Activated CD4-positive, alpha-beta T cell treated with anti-CD3 and anti-CD28 coated beads for 36 hours (primary cell): ENCODE measurements around the gene PDE8A. TPM values are rescaled to one million over a fixed set of nuclear protein-coding genes. Genes with fewer than 3 reads are reported as not detected.
"Not testable (repeated sequence)": the region's sequence is repeated elsewhere in the genome, so short reads cannot be mapped to it uniquely, and the experiment has no call there.

ENCODE experiments used
- ATAC-seq: fragments of 200-7000 bp; cut with Tn5 transposase; one replicate; pipeline ENCODE4 v1.10.0; 2021; ENCODE audit warnings: mild to moderate bottlenecking, moderate library complexity
- CTCF ChIA-PET: fragments of 350-600 bp; sonication (Branson Sonifier 250); formaldehyde crosslinking; loops from one replicate; lab custom pipeline; 2021; ENCODE audit warnings: antibody characterized with exemption; lab: Charles Lee
- POLR2A ChIA-PET: fragments of 350-600 bp; sonication (Branson Sonifier 250); formaldehyde crosslinking; loops from one replicate; lab custom pipeline; 2021; ENCODE audit warnings: antibody characterized with exemption, inconsistent platforms; lab: Charles Lee
- DNase-seq: peaks from one replicate; pipeline ENCODE4 v3.0.0-alpha.2; 2020
- H3K27ac Mint-ChIP-seq: one replicate; pipeline ENCODE4 v1.8.0; 2021; ENCODE audit warnings: mixed read lengths
- H3K27me3 Mint-ChIP-seq: one replicate; pipeline ENCODE4 v1.8.0; 2021; ENCODE audit warnings: mixed read lengths
- H3K36me3 Mint-ChIP-seq: one replicate; pipeline ENCODE4 v1.8.0; 2021; ENCODE audit warnings: low read depth, mixed read lengths
- H3K4me1 Mint-ChIP-seq: one replicate; pipeline ENCODE4 v1.8.0; 2021; ENCODE audit warnings: mixed read lengths
- H3K4me3 Mint-ChIP-seq: one replicate; pipeline ENCODE4 v1.8.0; 2021; ENCODE audit warnings: mild to moderate bottlenecking, moderate library complexity, mixed read lengths
- H3K9me3 Mint-ChIP-seq: one replicate; pipeline ENCODE4 v1.8.0; 2021; ENCODE audit warnings: low read depth, mixed read lengths
- intact Hi-C, 2 experiments: fragments of 100-400 bp; cut with DNase I in 1 of 2; cut with micrococcal nuclease in 1 of 2; formaldehyde crosslinking; loops; one replicate each; pipeline versions ENCODE4 v1.14.2 to v1.15.1; 2022 to 2024; cut with DNase I, micrococcal nuclease
- total RNA-seq, 2 experiments: library from RNA; stranded (reverse); gene quantifications; one replicate each; pipeline ENCODE4 v1.2.3, GENCODE V29; 2021

The PDE8A gene
- total RNA-seq, 2 experiments from 2014 or later, result 21.3 to 28.7 TPM

- no peak overlapping the region for H3K4me3 Mint-ChIP-seq
- intact Hi-C loops, result no loop called here
- DNase-seq (no peak), ATAC-seq (no peak)
- H3K4me1 Mint-ChIP-seq, result no peaks in the 10 kb centered on the region
- no peaks in the 10 kb centered on the region for H3K36me3 Mint-ChIP-seq
- peaks cover 6% of the 10 kb centered on the region for H3K27me3 Mint-ChIP-seq
- CTCF ChIA-PET, result interaction anchor here (2.1 kb wide), 1 partner anchor 9 kb away, joined by 8 read pairs; no protein-coding TSS in a partner anchor
- H3K27ac Mint-ChIP-seq, result no peak overlapping the region
- no peaks in the 10 kb centered on the region for H3K9me3 Mint-ChIP-seq
- POLR2A ChIA-PET, result no interaction called here
Observed at GRCh38 chr15:85178308-85178707, 196.7 kb downstream of the PDE8A start.

DNA sequence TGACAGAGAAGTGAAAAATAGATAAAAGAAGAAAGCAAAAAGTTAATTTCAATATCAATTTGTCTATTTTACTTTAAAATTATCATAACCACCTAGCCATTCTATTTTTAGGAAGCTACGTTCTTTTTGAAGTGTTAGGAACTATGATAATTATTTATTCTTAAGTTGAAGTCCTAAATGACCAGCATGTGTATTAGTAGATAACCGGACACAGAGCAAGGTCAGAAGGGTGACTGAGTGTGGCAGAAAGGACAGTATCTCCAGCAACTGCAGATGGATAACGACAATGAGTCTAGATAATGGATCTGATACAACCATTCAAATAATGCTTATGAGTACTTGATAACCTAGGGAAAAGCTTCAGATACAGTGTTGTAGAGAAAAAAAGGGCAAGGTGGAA is 198.0 kb downstream of the PDE8A start:
- DNase-seq, result no peak
- Mint-ChIP-seq H3K4me3 (no peak overlapping the region), H3K36me3 (no peaks in the 10 kb centered on the region), H3K9me3 (no peaks in the 10 kb centered on the region), H3K27me3 (peaks cover 3% of the 10 kb centered on the region), H3K27ac (no peak overlapping the region), H3K4me1 (no peaks in the 10 kb centered on the region)
- CTCF ChIA-PET, result interaction anchor here (0.5 to 2.1 kb wide), 4 partner anchors 11 to 252 kb away, joined by 3 to 8 read pairs (median 4); no protein-coding TSS in a partner anchor
- intact Hi-C loops, result no loop called here
- POLR2A ChIA-PET, result no interaction called here
- ATAC-seq, result no peak

GRCh38 chr15:85185350-85185749 is 203.7 kb downstream of the PDE8A start:
- ATAC-seq, DNase-seq, POLR2A ChIA-PET, H3K36me3 Mint-ChIP-seq, H3K4me3 Mint-ChIP-seq, H3K27ac Mint-ChIP-seq, H3K27me3 Mint-ChIP-seq, H3K9me3 Mint-ChIP-seq, H3K4me1 Mint-ChIP-seq, intact Hi-C loops, CTCF ChIA-PET: not testable (repeated sequence)

DNA sequence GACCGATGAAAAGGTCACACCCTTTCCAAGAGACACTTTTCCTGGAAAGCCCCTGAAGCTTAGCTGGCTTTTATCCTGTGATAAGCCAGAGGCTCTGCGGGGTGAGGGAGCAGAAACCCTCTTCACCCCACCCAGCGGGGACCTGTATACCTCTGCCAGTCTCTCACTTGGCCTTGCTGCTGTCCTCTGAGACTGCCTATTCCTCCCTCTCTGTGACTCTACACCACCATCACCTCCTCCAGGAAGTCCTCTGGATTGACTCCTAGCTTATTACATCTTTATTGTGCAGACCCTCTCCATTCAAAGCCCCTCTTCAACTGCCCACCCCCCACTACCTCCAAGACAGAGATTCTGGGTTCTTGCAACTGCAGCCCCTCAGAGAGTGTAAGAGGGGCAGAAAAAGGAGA is 206.5 kb downstream of the PDE8A start:
- H3K27ac Mint-ChIP-seq, H3K27me3 Mint-ChIP-seq, H3K4me1 Mint-ChIP-seq, POLR2A ChIA-PET, DNase-seq, H3K9me3 Mint-ChIP-seq, H3K4me3 Mint-ChIP-seq, intact Hi-C loops, H3K36me3 Mint-ChIP-seq, CTCF ChIA-PET, ATAC-seq: not testable (repeated sequence)

Other genes with a start within 250 kb of the PDE8A start
- gene ZNF592, start 233.3 kb upstream of the PDE8A start, total RNA-seq, result 10 to 100 TPM; 25.5 to 30.8 TPM
- gene ALPK3, start 164.5 kb upstream of the PDE8A start, total RNA-seq, result under 1 TPM; 0.05 TPM
- gene SLC28A1, start 97.2 kb upstream of the PDE8A start, total RNA-seq, result not detected